Liver (tissue), 9 donors: ENCODE measurements around the gene MITD1. TPM values are rescaled to one million over a fixed set of nuclear protein-coding genes. Genes with fewer than 3 reads are reported as not detected.

Experiments used
- DNase-seq: peaks from one replicate; pipeline ENCODE4 v3.0.0-alpha.2; 2017; ENCODE audit warnings: low spot score
- H3K27ac ChIP-seq, 2 donors: one replicate each; pipeline ENCODE4 v1.7.0; 2013; ENCODE audit warnings: inconsistent platforms in 2 of 2, low read length in 2 of 2, control low read depth in 1 of 2, low read depth in 1 of 2, mild to moderate bottlenecking in 1 of 2
- H3K27me3 ChIP-seq, 4 donors: one replicate each; pipeline versions ENCODE4 v1.6.1 to v1.7.0; 2013; ENCODE audit warnings: low read length in 3 of 4, inconsistent platforms in 1 of 4, mild to moderate bottlenecking in 1 of 4, moderate library complexity in 1 of 4; ENCODE audit not compliant: control insufficient read depth in 4 of 4, insufficient read depth in 4 of 4
- H3K36me3 ChIP-seq, 4 donors: one replicate each; pipeline versions ENCODE4 v1.6.1 to v1.7.0; 2013; ENCODE audit warnings: low read length in 3 of 4, mild to moderate bottlenecking in 3 of 4, low read depth in 1 of 4, moderate library complexity in 1 of 4; ENCODE audit not compliant: control insufficient read depth in 4 of 4, insufficient read depth in 3 of 4
- H3K4me1 ChIP-seq, 4 donors: one replicate each; pipeline versions ENCODE4 v1.6.1 to v1.7.0; 2013; ENCODE audit warnings: low read length in 3 of 4, mild to moderate bottlenecking in 3 of 4, moderate library complexity in 1 of 4; ENCODE audit not compliant: control insufficient read depth in 4 of 4, insufficient read depth in 4 of 4
- H3K4me3 ChIP-seq, 3 donors: one replicate each; pipeline versions ENCODE4 v1.6.1 to v1.7.0; 2013; ENCODE audit warnings: low read length in 3 of 3, control low read depth in 1 of 3, low read depth in 1 of 3, mild to moderate bottlenecking in 1 of 3
- H3K9ac ChIP-seq, 2 donors: one replicate each; pipeline ENCODE4 v1.7.0; 2013; ENCODE audit warnings: low read length in 2 of 2, mild to moderate bottlenecking in 2 of 2, moderate library complexity in 2 of 2, control low read depth in 1 of 2, low read depth in 1 of 2
- H3K9me3 ChIP-seq, 4 donors: one replicate each; pipeline versions ENCODE4 v1.6.1 to v1.7.0; 2013; ENCODE audit warnings: low read length in 3 of 4; ENCODE audit not compliant: control insufficient read depth in 4 of 4
- EGR1 ChIP-seq, 2 donors: IDR thresholded peaks; 2 replicates each; pipeline ENCODE4 v1.6.1; 2016 to 2018; ENCODE audit warnings: antibody characterized with exemption in 2 of 2, low read depth in 2 of 2
- FOXA2 ChIP-seq: IDR thresholded peaks from 2 replicates; pipeline ENCODE4 v1.6.1; 2016; ENCODE audit warnings: antibody characterized with exemption
- GABPA ChIP-seq, 2 donors: IDR thresholded peaks in 1 of 2; conservative IDR thresholded peaks in 1 of 2; 2 replicates each; pipeline ENCODE4 v1.6.1; 2016; ENCODE audit warnings: antibody characterized with exemption in 2 of 2, mild to moderate bottlenecking in 1 of 2, moderate library complexity in 1 of 2
- HNF4A ChIP-seq, 2 donors: conservative IDR thresholded peaks; 2 replicates each; pipeline ENCODE4 v1.6.1; 2016; ENCODE audit warnings: antibody characterized with exemption in 2 of 2, mild to moderate bottlenecking in 2 of 2
- NR2F2 ChIP-seq: IDR thresholded peaks from 2 replicates; pipeline ENCODE4 v1.6.1; 2016; ENCODE audit warnings: antibody characterized with exemption
- REST ChIP-seq: IDR thresholded peaks from 2 replicates; pipeline ENCODE4 v1.6.1; 2016; ENCODE audit warnings: antibody characterized with exemption, mild to moderate bottlenecking
- RXRA ChIP-seq, 2 donors: IDR thresholded peaks; 2 replicates each; pipeline ENCODE4 v1.6.1; 2017 to 2018; ENCODE audit warnings: antibody characterized with exemption in 2 of 2, mild to moderate bottlenecking in 1 of 2
- TAF1 ChIP-seq: conservative IDR thresholded peaks from 2 replicates; pipeline ENCODE4 v1.6.1; 2016; ENCODE audit warnings: antibody characterized with exemption, mild to moderate bottlenecking
- YY1 ChIP-seq: IDR thresholded peaks from 2 replicates; pipeline ENCODE4 v1.6.1; 2016; ENCODE audit warnings: antibody characterized with exemption, mild to moderate bottlenecking
- WGBS: extraction: QIAGEN DNeasy Blood & Tissue Kit; methylation state at CpG from one replicate; pipeline ENCODE4 v1.1.7; 2013; 5-methylcytosine and 5-hydroxymethylcytosine counted together
- polyA plus RNA-seq, 2 donors: library from polyadenylated mRNA; stranded (reverse) in 1 of 2; unstranded in 1 of 2; fragments of 200-250 nt in 1 of 2; fragments of >200 nt in 1 of 2; fragmentation: Nextera tagmentation in 1 of 2; extraction: Ambion mirVana in 1 of 2; gene quantifications; one replicate each; pipeline versions ENCODE4 v1.2.1 to v1.2.3, GENCODE V29; 2013 to 2015
- total RNA-seq, 2 donors: library from RNA; depleted of rRNA; stranded (reverse); fragments of >200 nt; gene quantifications; one replicate each; pipeline ENCODE4 v1.2.3, GENCODE V29; 2014
- TF ChIP-seq, protein P1 (sequence below): IDR thresholded peaks from 2 replicates; pipeline ENCODE4 v1.6.1; 2016; ENCODE audit warnings: antibody characterized with exemption
- TF ChIP-seq, protein P2 (sequence below): IDR thresholded peaks from 2 replicates; pipeline ENCODE4 v1.6.1; 2016; ENCODE audit warnings: antibody characterized with exemption
- donor health status: healthy.
- donor health status: healthy.
- donor health status: healthy.
- donor health status: healthy.
- donor health status: healthy.

Gene MITD1
- total and polyA plus RNA-seq, 4 donors = 7.8 to 17.5 (median 13.0) TPM

GRCh38 chr2:99159594-99159993, 21.3 kb downstream of the MITD1 start:
- Histone ChIP-seq H3K9ac (no peak overlapping the region), H3K9me3 (no peaks in the 10 kb centered on the region), H3K36me3 (peaks cover 0 to 19% (median 14%) of the 10 kb centered on the region in 4 donors), H3K27me3 (no peaks in the 10 kb centered on the region), H3K4me1 (peaks cover 0 to 8% (median 5%) of the 10 kb centered on the region in 4 donors), H3K4me3 (no peak overlapping the region), H3K27ac (no peak overlapping the region)
- TF ChIP-seq HNF4A (conservative IDR thresholded peaks at IDR 0.05) (no peak), NR2F2 (no peak), RXRA (IDR thresholded peaks at IDR 0.05) (no peak), GABPA (IDR thresholded peaks at IDR 0.05 in 1 of 2, conservative IDR thresholded peaks at IDR 0.05 in 1 of 2) (no peak), EGR1 (IDR thresholded peaks at IDR 0.05; ENCODE audit: low read depth in 2 of 2) (no peak), FOXA2 (no peak)
- TF ChIP-seq, protein P1, sequence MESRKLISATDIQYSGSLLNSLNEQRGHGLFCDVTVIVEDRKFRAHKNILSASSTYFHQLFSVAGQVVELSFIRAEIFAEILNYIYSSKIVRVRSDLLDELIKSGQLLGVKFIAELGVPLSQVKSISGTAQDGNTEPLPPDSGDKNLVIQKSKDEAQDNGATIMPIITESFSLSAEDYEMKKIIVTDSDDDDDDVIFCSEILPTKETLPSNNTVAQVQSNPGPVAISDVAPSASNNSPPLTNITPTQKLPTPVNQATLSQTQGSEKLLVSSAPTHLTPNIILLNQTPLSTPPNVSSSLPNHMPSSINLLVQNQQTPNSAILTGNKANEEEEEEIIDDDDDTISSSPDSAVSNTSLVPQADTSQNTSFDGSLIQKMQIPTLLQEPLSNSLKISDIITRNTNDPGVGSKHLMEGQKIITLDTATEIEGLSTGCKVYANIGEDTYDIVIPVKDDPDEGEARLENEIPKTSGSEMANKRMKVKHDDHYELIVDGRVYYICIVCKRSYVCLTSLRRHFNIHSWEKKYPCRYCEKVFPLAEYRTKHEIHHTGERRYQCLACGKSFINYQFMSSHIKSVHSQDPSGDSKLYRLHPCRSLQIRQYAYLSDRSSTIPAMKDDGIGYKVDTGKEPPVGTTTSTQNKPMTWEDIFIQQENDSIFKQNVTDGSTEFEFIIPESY = no peak
- 94% methylated on average over 4 of the region's 4 CpGs for WGBS
- DNase-seq = no peak

DNA sequence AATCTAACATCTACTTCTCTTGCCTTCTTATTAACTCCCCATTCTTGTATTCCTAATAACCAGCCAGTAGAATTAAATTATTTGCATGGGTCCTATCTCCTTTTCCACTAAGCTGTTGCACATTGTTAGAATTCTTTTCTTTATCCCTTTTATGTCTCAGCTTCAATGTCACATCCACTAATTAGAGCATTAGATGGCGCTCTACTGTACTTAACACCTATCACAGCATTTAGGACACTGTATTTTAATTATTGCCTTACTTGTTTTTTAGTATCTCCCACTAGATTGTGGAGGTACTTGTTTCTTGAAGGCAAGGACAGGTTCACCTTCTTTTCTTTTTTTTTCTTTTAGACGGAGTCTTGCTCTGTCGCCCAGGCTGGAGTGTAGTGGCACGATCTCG, 22.3 kb downstream of the MITD1 start:
- H3K27ac ChIP-seq = no peak overlapping the region
- 96% methylated on average over 5 of the region's 5 CpGs for WGBS
- TF ChIP-seq, protein P2, sequence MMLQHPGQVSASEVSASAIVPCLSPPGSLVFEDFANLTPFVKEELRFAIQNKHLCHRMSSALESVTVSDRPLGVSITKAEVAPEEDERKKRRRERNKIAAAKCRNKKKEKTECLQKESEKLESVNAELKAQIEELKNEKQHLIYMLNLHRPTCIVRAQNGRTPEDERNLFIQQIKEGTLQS = no peak
- TF ChIP-seq GABPA (IDR thresholded peaks at IDR 0.05 in 1 of 2, conservative IDR thresholded peaks at IDR 0.05 in 1 of 2) (no peak), TAF1 (no peak), EGR1 (IDR thresholded peaks at IDR 0.05; ENCODE audit: low read depth in 2 of 2) (no peak), RXRA (IDR thresholded peaks at IDR 0.05) (no peak), YY1 (no peak), NR2F2 (no peak), REST (no peak)
- TF ChIP-seq, protein P1 = no peak
- H3K9ac ChIP-seq = no peak overlapping the region
- peaks cover 0 to 19% (median 14%) of the 10 kb centered on the region in 4 donors for H3K36me3 ChIP-seq
- no peaks in the 10 kb centered on the region for H3K9me3 ChIP-seq
- no peak overlapping the region for H3K4me3 ChIP-seq
- H3K27me3 ChIP-seq = no peaks in the 10 kb centered on the region
- H3K4me1 ChIP-seq = peaks cover 0 to 15% (median 11%) of the 10 kb centered on the region in 4 donors
- DNase-seq = no peak
